ENCODE measurements around the gene ARHGAP20.
"Not testable (repeated sequence)": the region's sequence is repeated elsewhere in the genome, so short reads cannot be mapped to it uniquely, and the experiment has no call there.

ARHGAP20 gene

DNA sequence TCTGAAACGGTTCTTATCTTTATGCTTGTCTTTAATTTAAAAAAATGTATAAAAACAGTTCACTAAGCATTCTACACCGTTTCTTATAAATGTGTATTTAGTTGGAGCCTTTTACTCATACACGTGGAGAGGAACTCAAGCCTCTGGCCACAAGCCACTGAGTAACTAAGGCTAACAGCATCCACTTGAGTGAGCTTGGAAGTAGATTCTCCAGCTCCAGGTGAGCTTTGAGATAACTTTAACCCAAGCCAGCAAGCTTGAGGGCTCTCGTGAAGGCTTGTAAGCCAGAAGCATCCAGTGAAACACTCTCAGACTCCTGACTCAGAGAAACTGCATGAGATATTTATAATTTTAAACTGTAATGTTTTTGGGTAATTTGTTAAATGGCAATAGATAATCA, 82.6 kb downstream of the ARHGAP20 start:
- no peak for TF ChIP-seq JUND (IDR thresholded peaks at IDR 0.05; ENCODE audit: low read depth)
- DNase-seq (ENCODE audit: low read depth in 1 of 2, low spot score in 1 of 2), result no peak
- in situ Hi-C loops (cut with HindIII; ENCODE audit: low pct_unique_long_range_greater_than_20kb, low sequenced_read_pairs), result no loop called here

DNA sequence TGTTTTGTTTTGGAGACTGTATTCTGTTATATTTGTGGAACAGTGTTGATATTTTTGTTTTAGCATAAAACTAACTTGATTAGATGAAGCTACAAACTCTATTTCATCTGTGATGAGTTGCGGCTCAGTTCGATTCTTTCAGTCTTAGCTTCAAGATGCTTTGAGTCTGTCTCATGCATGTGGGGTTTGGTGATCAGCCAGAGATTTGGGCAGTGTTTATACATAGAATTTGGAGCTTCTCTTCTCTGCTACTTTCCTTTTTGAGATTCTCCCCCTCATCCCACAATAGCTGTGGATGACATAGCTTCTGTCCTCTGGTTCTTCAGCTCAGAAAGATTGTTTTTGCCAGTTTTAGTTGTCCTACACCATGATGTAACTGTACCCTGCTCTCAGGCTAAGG, 90.4 kb downstream of the ARHGAP20 start:
- in situ Hi-C loops (cut with HindIII; ENCODE audit: low pct_unique_long_range_greater_than_20kb, low sequenced_read_pairs), result no loop called here
- no peak for TF ChIP-seq JUND (IDR thresholded peaks at IDR 0.05; ENCODE audit: low read depth)
- DNase-seq (ENCODE audit: low read depth in 1 of 2, low spot score in 1 of 2), result no peak

DNA sequence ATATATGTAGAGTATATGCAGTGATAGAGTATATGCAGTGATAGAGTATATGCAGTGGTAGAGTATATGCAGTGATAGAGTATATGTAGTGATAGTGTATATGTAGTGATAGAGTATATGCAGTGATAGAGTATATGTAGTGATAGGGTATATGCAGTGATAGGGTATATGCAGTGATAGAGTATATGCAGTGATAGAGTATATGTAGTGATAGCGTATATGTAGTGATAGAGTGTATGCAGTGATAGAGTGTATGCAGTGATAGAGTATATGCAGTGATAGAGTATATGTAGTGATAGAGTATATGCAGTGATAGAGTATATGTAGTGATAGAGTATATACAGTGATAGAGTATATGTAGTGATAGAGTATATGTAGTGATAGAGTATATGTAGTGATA, 92.9 kb downstream of the ARHGAP20 start:
- in situ Hi-C loops (cut with HindIII; ENCODE audit: low pct_unique_long_range_greater_than_20kb, low sequenced_read_pairs); DNase-seq (ENCODE audit: low read depth in 1 of 2, low spot score in 1 of 2): not testable (repeated sequence)

DNA sequence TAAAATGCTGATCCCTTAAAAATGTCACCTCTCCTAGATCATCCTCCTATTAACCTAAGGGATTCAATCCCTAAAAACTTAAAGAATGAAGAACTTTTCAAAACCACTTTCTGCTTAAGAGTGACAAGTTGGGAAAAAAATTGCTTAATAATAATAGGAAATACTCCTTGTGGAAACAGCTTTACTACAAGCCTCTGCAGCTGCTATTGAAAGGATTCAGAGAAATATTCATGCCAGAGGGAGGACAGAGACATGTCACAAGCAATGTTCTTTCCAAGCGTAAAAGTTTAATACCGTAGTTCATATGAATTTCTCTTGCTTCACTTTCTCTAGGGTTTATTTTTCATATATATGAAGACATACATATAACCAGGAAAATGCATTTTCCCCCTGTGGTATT, 98.2 kb downstream of the ARHGAP20 start:
- no peak for DNase-seq (ENCODE audit: low read depth in 1 of 2, low spot score in 1 of 2)
- in situ Hi-C loops (cut with HindIII; ENCODE audit: low pct_unique_long_range_greater_than_20kb, low sequenced_read_pairs), result no loop called here
- TF ChIP-seq JUND (IDR thresholded peaks at IDR 0.05; ENCODE audit: low read depth), result no peak

DNA sequence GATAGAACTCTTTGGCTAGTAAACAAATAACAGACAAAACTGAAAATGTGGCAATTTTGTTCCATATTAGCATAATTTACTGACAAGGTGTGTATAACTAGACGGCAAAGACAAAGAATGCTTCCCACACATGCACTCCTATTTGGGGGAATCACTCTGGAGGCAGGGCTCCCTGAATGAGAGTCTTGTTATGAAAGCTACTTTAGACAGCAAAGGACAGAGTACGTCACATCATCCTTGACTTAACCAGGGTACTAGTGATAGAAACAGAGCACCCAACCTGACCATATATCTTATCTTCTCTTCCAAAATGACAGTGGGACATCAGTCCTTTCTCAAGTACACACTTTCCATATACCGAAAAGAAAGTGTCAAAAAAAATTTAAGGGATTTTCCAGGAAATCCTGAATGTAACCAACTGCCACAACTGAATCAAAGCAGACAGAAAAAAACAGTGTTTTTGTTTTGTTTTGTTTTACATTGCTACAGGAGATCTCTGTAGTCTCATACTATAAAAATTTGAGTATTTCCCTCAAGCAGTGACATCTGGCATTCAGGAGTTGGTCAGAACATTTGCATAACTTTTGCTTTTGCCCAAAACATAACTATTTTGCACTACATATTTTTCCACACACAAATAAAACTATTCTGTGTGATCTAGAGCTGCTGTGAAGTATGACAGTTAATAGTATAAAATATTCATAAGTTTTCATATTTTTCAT, 98.9 kb downstream of the ARHGAP20 start:
- DNase-seq (ENCODE audit: low read depth in 1 of 2, low spot score in 1 of 2), result no peak
- in situ Hi-C loops (cut with HindIII; ENCODE audit: low pct_unique_long_range_greater_than_20kb, low sequenced_read_pairs), result no loop called here

DNA sequence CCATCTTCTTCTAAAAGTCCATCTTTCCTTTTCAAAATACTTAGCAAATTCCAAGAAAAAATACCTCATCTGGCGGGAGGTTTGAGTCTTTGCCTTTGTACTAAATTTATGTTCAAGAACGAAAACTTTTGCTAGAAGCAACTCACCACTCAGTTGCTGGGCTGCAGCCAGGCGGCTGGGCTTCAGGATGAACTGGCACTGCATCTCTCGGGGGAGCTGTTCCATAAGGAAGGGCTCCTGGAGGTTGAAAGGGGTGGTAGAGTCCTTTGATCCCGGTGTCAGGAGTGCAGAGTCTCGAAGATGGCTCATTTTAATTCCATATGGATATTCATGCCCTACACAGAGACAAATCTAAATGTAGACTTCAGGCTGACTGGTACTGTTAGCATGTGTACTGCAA, 105.8 kb downstream of the ARHGAP20 start:
- DNase-seq (ENCODE audit: low read depth in 1 of 2, low spot score in 1 of 2), result no peak
- in situ Hi-C loops (cut with HindIII; ENCODE audit: low pct_unique_long_range_greater_than_20kb, low sequenced_read_pairs), result no loop called here
- TF ChIP-seq JUND (IDR thresholded peaks at IDR 0.05; ENCODE audit: low read depth), result no peak

More for the DNA sequence above, 98.9 kb downstream of the ARHGAP20 start:
- no peak for TF ChIP-seq JUND (IDR thresholded peaks at IDR 0.05; ENCODE audit: low read depth)

DNA sequence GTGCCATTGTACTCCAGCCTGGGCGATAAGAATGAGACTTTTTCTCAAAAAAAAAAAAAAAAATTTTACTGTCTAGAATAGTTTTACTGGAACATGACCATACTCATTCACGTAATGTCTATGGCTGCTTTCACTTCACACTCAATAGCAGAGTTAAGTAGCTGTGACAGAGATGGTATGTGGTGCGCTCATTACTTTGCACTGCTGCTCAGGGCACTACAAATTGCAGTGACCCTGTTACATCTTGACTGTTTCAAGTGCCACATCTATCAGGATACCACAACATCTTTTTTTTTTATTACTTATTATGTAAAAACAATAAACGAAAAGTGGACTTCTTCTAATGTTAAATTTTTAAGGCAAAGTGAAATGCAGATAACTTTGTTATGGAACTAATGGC, 110.3 kb downstream of the ARHGAP20 start:
- TF ChIP-seq JUND (IDR thresholded peaks at IDR 0.05; ENCODE audit: low read depth), result no peak
- no peak for DNase-seq (ENCODE audit: low read depth in 1 of 2, low spot score in 1 of 2)
- in situ Hi-C loops (cut with HindIII; ENCODE audit: low pct_unique_long_range_greater_than_20kb, low sequenced_read_pairs), result no loop called here

DNA sequence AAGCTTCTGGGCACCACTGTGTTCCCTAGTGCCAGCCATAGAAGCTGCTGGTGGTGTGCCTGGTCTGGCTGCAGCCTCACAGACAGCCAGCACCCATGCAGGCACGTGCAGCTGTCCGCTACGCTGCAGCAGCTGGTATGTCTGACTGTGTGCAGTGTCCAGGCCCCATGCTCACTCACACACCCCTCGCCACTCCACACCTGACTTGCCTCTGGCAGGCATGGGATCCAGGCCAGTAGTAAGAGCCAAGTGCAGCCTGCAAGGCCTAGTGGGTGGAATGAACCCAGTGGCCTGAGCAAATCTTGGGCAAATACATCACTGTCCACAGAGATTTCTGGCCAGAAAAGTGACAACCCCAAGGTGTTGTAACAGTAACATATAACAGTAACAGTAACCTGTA, 111.9 kb downstream of the ARHGAP20 start:
- DNase-seq (ENCODE audit: low read depth in 1 of 2, low spot score in 1 of 2), result no peak
- TF ChIP-seq JUND (IDR thresholded peaks at IDR 0.05; ENCODE audit: low read depth), result no peak
- in situ Hi-C loops (cut with HindIII; ENCODE audit: low pct_unique_long_range_greater_than_20kb, low sequenced_read_pairs), result no loop called here

DNA sequence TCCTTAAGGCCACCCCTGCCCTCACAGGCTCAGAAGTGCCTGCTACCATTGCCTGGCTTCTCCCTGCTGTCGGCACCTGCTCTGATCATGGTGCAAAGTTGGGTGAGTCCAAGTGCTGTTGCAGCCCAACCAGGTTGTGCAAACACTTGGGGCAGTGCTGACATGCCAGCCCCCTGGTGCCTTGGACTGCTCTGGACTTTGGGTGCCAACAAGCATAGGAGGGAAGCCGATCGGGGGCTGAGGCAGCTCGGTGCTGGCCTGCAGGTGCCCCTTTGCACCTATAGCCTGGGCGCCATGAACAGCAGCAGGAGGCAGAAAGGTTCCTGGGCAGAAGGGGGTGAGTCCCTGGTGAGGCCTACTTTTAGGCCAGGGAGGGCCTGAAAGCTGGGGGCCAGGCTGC, 113.0 kb downstream of the ARHGAP20 start:
- TF ChIP-seq JUND (IDR thresholded peaks at IDR 0.05; ENCODE audit: low read depth), result no peak
- no peak for DNase-seq (ENCODE audit: low read depth in 1 of 2, low spot score in 1 of 2)
- in situ Hi-C loops (cut with HindIII; ENCODE audit: low pct_unique_long_range_greater_than_20kb, low sequenced_read_pairs), result no loop called here

DNA sequence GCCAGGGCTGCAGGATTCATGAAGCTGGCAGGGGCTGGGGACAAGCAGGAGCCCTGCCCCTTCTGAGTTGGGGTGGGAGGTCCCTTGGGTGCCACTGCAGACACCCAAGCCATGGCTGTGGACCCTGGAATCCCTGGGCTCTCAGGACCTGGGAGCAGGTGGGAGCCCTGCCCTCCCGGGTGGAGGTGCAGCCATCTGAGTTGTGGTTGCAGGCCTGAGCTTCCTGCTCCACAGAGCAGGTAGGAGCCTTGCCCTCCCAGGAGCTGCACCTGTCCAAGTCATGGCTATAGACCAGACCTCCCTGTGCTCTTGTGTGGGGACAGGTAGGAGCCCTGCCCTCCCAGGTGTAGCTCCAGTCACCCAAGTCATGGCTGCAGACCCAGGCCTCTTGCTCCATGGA, 113.5 kb downstream of the ARHGAP20 start:
- no peak for TF ChIP-seq JUND (IDR thresholded peaks at IDR 0.05; ENCODE audit: low read depth)
- no peak for DNase-seq (ENCODE audit: low read depth in 1 of 2, low spot score in 1 of 2)
- in situ Hi-C loops (cut with HindIII; ENCODE audit: low pct_unique_long_range_greater_than_20kb, low sequenced_read_pairs), result no loop called here

DNA sequence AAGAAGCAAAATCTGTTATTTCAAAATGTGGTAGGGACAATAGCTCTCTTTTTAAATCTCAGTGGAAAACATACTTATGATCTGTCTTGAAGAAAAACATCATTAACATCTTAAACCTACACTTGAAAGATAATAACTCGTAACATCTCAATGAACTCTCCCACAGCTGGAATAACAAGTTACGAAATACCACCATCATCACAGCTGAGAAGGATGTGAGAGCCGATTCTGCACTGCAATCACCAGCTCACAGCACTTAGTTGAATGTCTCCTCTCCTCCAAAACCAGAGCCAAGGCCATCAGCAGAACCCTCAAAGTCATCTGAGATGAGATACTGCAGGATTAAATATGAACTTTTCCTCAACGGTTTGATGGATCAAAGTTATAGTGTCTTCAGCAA, 124.3 kb downstream of the ARHGAP20 start:
- no peak for DNase-seq (ENCODE audit: low read depth in 1 of 2, low spot score in 1 of 2)
- no peak for TF ChIP-seq JUND (IDR thresholded peaks at IDR 0.05; ENCODE audit: low read depth)
- in situ Hi-C loops (cut with HindIII; ENCODE audit: low pct_unique_long_range_greater_than_20kb, low sequenced_read_pairs), result no loop called here

DNA sequence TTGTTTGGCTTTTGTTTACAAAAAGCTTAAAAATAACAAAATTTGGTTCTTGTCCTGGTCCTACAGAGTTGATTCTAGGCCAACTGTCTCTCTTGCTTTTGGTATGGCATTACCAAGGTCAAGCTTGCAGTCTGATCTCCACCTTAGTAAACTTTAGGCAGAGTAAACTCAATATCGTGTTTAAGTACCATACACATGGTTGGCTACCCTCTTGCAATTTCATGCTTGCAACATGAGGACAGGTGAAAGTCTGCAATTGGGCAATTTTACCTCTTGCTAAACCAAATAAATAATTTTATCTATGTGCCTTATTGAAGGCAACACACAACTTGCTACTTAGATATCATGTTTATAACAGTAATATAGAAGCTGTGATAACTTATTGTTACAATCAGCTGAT, 125.1 kb downstream of the ARHGAP20 start:
- no peak for DNase-seq (ENCODE audit: low read depth in 1 of 2, low spot score in 1 of 2)
- no peak for TF ChIP-seq JUND (IDR thresholded peaks at IDR 0.05; ENCODE audit: low read depth)
- in situ Hi-C loops (cut with HindIII; ENCODE audit: low pct_unique_long_range_greater_than_20kb, low sequenced_read_pairs), result no loop called here

DNA sequence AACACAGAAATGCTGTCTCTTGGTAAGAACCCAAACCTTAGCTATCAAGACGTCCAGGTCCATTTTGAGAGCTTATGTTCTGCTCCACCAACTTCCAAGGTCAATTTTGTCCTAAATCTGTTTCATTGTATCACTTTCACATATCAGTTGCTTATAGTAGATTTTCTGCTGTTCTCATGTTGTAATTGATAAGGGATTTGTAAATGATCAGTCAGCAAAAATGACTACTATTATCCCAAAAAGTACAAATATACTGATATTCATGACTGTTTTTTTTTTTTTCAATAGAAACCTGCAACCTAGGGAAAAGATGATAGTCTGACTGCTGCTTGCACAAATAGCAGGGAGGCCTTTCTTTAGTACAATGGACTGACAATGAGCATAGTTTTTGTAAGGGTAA, 128.1 kb downstream of the ARHGAP20 start:
- no peak for TF ChIP-seq JUND (IDR thresholded peaks at IDR 0.05; ENCODE audit: low read depth)
- in situ Hi-C loops (cut with HindIII; ENCODE audit: low pct_unique_long_range_greater_than_20kb, low sequenced_read_pairs), result no loop called here
- no peak for DNase-seq (ENCODE audit: low read depth in 1 of 2, low spot score in 1 of 2)

All from T47D (cell line).